ENCODE results near the gene AK2.

The AK2 gene

DNA sequence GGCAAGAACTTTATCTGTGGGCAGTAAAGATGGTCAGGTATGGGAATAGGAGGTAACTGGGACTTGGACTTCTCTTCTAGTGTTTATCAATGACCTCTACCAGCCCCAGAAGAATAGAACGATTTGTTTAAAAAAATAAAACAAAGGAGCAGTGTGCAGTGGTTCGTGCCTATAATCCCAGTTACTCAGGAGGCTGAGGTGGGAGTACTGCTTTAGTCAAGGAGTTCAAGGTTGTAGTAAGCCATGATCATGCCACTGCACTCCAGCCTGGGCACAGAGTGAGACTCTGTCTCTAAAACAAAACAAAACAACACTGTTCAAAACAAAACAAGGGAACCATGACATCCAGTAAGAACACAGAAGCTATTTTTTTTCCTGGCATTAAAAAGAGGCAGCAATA lies 76.3 kb downstream of the AK2 start:
- TF ChIP-seq, protein P1, sequence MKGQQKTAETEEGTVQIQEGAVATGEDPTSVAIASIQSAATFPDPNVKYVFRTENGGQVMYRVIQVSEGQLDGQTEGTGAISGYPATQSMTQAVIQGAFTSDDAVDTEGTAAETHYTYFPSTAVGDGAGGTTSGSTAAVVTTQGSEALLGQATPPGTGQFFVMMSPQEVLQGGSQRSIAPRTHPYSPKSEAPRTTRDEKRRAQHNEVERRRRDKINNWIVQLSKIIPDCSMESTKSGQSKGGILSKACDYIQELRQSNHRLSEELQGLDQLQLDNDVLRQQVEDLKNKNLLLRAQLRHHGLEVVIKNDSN (IDR thresholded peaks at IDR 0.05) = no peak
- TF ChIP-seq, protein P2, sequence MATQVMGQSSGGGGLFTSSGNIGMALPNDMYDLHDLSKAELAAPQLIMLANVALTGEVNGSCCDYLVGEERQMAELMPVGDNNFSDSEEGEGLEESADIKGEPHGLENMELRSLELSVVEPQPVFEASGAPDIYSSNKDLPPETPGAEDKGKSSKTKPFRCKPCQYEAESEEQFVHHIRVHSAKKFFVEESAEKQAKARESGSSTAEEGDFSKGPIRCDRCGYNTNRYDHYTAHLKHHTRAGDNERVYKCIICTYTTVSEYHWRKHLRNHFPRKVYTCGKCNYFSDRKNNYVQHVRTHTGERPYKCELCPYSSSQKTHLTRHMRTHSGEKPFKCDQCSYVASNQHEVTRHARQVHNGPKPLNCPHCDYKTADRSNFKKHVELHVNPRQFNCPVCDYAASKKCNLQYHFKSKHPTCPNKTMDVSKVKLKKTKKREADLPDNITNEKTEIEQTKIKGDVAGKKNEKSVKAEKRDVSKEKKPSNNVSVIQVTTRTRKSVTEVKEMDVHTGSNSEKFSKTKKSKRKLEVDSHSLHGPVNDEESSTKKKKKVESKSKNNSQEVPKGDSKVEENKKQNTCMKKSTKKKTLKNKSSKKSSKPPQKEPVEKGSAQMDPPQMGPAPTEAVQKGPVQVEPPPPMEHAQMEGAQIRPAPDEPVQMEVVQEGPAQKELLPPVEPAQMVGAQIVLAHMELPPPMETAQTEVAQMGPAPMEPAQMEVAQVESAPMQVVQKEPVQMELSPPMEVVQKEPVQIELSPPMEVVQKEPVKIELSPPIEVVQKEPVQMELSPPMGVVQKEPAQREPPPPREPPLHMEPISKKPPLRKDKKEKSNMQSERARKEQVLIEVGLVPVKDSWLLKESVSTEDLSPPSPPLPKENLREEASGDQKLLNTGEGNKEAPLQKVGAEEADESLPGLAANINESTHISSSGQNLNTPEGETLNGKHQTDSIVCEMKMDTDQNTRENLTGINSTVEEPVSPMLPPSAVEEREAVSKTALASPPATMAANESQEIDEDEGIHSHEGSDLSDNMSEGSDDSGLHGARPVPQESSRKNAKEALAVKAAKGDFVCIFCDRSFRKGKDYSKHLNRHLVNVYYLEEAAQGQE (IDR thresholded peaks at IDR 0.05; ENCODE audit: low read depth) = no peak
- TF ChIP-seq EP300 (IDR thresholded peaks at IDR 0.05; ENCODE audit: borderline replicate concordance) (no peak), ZBTB7A (IDR thresholded peaks at IDR 0.05; ENCODE audit: low read depth) (no peak), YY1 (IDR thresholded peaks at IDR 0.05; ENCODE audit: low read depth) (no peak), TEAD4 (IDR thresholded peaks at IDR 0.05) (no peak), RAD21 (IDR thresholded peaks at IDR 0.05; ENCODE audit: low read depth) (no peak)
- TF ChIP-seq, protein P3, sequence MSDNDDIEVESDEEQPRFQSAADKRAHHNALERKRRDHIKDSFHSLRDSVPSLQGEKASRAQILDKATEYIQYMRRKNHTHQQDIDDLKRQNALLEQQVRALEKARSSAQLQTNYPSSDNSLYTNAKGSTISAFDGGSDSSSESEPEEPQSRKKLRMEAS (IDR thresholded peaks at IDR 0.05) = no peak

DNA sequence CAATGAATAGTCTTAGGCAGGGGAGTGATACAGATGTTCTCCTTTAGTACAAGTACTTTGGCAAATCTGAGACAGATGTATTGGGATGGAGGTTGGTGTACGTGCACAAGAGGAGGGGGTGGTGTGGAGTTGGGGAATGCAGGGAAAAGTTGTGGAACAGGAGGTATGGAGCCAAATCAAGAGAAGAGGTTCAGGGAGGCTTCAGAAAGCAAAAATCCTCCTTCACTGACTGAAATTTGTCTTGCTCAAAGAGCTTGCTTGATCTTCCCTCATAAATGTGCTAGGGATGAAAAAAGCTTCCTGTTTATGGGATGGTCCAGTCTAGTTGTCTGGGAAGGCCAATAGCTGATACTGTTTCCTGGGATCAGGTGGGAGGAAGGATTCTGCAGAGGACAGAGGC lies 77.9 kb downstream of the AK2 start:
- no peak for TF ChIP-seq TEAD4 (IDR thresholded peaks at IDR 0.05)
- TF ChIP-seq FOXM1 (IDR thresholded peaks at IDR 0.05; ENCODE audit: borderline replicate concordance, low read depth) = no peak
- no peak for TF ChIP-seq CEBPB (IDR thresholded peaks at IDR 0.05)
- no peak for TF ChIP-seq ZBTB7A (IDR thresholded peaks at IDR 0.05; ENCODE audit: low read depth)
- TF ChIP-seq RAD21 (IDR thresholded peaks at IDR 0.05; ENCODE audit: low read depth) = no peak
- no peak for TF ChIP-seq TCF12 (IDR thresholded peaks at IDR 0.05; ENCODE audit: low read depth)
- TF ChIP-seq, protein P3 (IDR thresholded peaks at IDR 0.05) = no peak
- no peak for TF ChIP-seq EGR1 (IDR thresholded peaks at IDR 0.05)
- TF ChIP-seq NFIC (IDR thresholded peaks at IDR 0.05) = no peak
- TF ChIP-seq, protein P1 (IDR thresholded peaks at IDR 0.05) = no peak
- no peak for TF ChIP-seq YY1 (IDR thresholded peaks at IDR 0.05; ENCODE audit: low read depth)

Data from Ishikawa (cell line).